Mesenteric fat pad (tissue), 1 donor: Measurements from ENCODE around the gene TBX1. TPM values are rescaled to one million over a fixed set of nuclear protein-coding genes. Genes with fewer than 3 reads are reported as not detected.
"Not testable (repeated sequence)": the region's sequence is repeated elsewhere in the genome, so short reads cannot be mapped to it uniquely, and the experiment has no call there.

ENCODE experiments used
- DNase-seq: peaks from one replicate; pipeline ENCODE4 v3.0.0-alpha.2; 2020; ENCODE audit warnings: low spot score
- total RNA-seq: library from RNA; stranded (reverse); fragmentation: NEBNext Ultra II Directional; extraction: Animal tissue kit (Norgen Biotek cat#: 25700); gene quantifications from one replicate; pipeline ENCODE4 v1.2.1, GENCODE V29; 2021
- donor health status: DM: yes; HTN: yes; CAD: no.

The TBX1 gene
- total RNA-seq, 1 donor from 2014 or later, result 3.0 TPM

GRCh38 chr22:19779685-19780268 lies 19.2 kb downstream of the TBX1 start:
- DNase-seq, result no peak

- no peak for DNase-seq
These were observed 22.0 kb downstream of the TBX1 start for GRCh38 chr22:19782533-19782932.

- no peak for DNase-seq
These were observed 23.2 kb downstream of the TBX1 start for GRCh38 chr22:19783586-19784383.

- no peak for DNase-seq
These were observed 24.0 kb downstream of the TBX1 start for GRCh38 chr22:19784384-19785175.

GRCh38 chr22:19785461-19786263 lies 25.1 kb downstream of the TBX1 start:
- DNase-seq, result no peak

GRCh38 chr22:19786264-19786585 lies 25.6 kb downstream of the TBX1 start:
- DNase-seq, result no peak

- no peak for DNase-seq
These were observed 26.6 kb downstream of the TBX1 start for GRCh38 chr22:19786959-19787848.

GRCh38 chr22:19787849-19788141 lies 27.2 kb downstream of the TBX1 start:
- no peak for DNase-seq

GRCh38 chr22:19788661-19789225 lies 28.2 kb downstream of the TBX1 start:
- no peak for DNase-seq

- DNase-seq, result no peak
These were observed 28.8 kb downstream of the TBX1 start for GRCh38 chr22:19789406-19789805.

- DNase-seq, result no peak
These were observed 29.2 kb downstream of the TBX1 start for GRCh38 chr22:19789828-19790227.

GRCh38 chr22:19791243-19791642 lies 30.7 kb downstream of the TBX1 start:
- DNase-seq, result no peak

- no peak for DNase-seq
These were observed 31.3 kb downstream of the TBX1 start for GRCh38 chr22:19791894-19792293.

GRCh38 chr22:19792383-19792896 lies 31.9 kb downstream of the TBX1 start:
- DNase-seq, result not testable (repeated sequence)

GRCh38 chr22:19793161-19793560 lies 32.6 kb downstream of the TBX1 start:
- no peak for DNase-seq

- DNase-seq, result no peak
These were observed 33.2 kb downstream of the TBX1 start for GRCh38 chr22:19793661-19794310.

GRCh38 chr22:19795617-19796008 lies 35.0 kb downstream of the TBX1 start:
- DNase-seq, result no peak

- DNase-seq, result no peak
These were observed 35.6 kb downstream of the TBX1 start for GRCh38 chr22:19796160-19796559.
